Measurements from ENCODE around the gene RBMS1. TPM values are rescaled to one million over a fixed set of nuclear protein-coding genes. Genes with fewer than 3 reads are reported as not detected.

RBMS1 gene
- total RNA-seq, 1 donor from 2014 or later, result 51.1 TPM

GRCh38 chr2:160381425-160381951 lies 112.1 kb downstream of the RBMS1 start:
- intact Hi-C loops (cut with DNase I), result no loop called here
- H3K9me3 ChIP-seq, result no peaks in the 10 kb centered on the region
- peak overlapping the region; percentile 24 to 53 for H3K27ac ChIP-seq
- DNase-seq (ENCODE audit: low spot score in 2 of 2), result no peak
- peaks cover 15 to 60% of the 10 kb centered on the region in 2 donors for H3K4me1 ChIP-seq
- no peaks in the 10 kb centered on the region for H3K36me3 ChIP-seq
- H3K27me3 ChIP-seq, result no peaks in the 10 kb centered on the region
- no peak for TF ChIP-seq CTCF (IDR thresholded peaks at IDR 0.05)
- H3K4me3 ChIP-seq, result no peak overlapping the region

DNA sequence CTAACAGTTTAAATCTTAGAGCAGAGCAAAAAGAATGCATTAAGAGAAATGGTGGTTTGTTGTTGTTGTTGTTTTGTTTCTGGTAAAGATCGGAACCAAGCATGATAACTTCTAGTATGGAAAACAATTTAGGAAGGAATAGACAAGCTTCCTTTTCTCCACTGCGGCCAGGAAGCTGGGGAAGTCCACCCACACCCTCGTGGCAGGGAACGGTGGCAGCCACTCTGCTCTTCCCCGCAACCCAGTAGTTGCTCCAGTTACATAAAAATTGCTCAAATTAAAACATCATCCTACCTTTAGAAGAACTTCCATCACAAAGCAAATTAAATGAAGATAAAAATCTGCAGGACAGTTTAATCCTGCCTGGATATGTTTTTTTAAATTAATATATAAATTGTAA lies 113.0 kb downstream of the RBMS1 start:
- intact Hi-C loops (cut with DNase I), result no loop called here
- Histone ChIP-seq H3K4me3 (no peak overlapping the region), H3K27ac (peak overlapping the region; percentile 24 to 53), H3K36me3 (no peaks in the 10 kb centered on the region), H3K27me3 (no peaks in the 10 kb centered on the region), H3K4me1 (peaks cover 13 to 62% of the 10 kb centered on the region in 2 donors), H3K9me3 (no peaks in the 10 kb centered on the region)
- no peak for DNase-seq (ENCODE audit: low spot score in 2 of 2)
- TF ChIP-seq CTCF (IDR thresholded peaks at IDR 0.05), result no peak

DNA sequence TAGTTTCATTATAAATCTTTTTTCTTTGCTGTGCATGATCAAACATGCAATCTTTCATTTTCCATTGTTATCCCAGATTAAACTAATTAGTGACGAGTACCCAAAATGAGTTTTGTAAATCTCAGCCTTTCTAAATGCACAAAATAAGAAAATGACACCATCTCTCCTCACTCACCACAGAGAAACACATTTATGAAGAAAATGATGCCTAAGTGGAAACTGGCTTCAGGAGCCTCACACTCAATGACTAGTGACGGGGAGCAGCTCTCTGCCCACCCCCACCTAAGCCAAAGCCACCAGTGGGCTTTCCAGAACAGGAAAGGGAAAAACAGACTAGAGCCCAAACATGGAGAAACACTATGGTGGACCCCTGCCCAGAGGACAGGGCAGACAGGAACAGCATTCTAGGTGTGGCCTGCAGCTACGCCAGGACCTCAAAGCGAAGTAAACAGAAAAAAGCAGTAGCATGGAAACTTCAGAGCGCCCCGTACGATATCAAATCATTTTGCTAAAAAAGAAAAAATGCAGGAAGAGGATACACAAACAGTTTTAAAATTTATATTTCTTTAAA lies 113.5 kb downstream of the RBMS1 start:
- Histone ChIP-seq H3K36me3 (no peaks in the 10 kb centered on the region), H3K4me1 (peaks cover 15 to 65% of the 10 kb centered on the region in 2 donors), H3K9me3 (no peaks in the 10 kb centered on the region), H3K27me3 (no peaks in the 10 kb centered on the region), H3K4me3 (no peak overlapping the region), H3K27ac (peak overlapping the region; percentile 24 to 35)
- no peak for TF ChIP-seq CTCF (IDR thresholded peaks at IDR 0.05)
- DNase-seq (ENCODE audit: low spot score in 2 of 2), result no peak
- intact Hi-C loops (cut with DNase I), result no loop called here

GRCh38 chr2:160379399-160379798 lies 114.2 kb downstream of the RBMS1 start:
- H3K4me3 ChIP-seq, result no peak overlapping the region
- no peaks in the 10 kb centered on the region for H3K36me3 ChIP-seq
- peaks cover 15 to 68% of the 10 kb centered on the region in 2 donors for H3K4me1 ChIP-seq
- TF ChIP-seq CTCF (IDR thresholded peaks at IDR 0.05), result no peak
- peak overlapping the region; percentile 22 to 33 for H3K27ac ChIP-seq
- no peaks in the 10 kb centered on the region for H3K9me3 ChIP-seq
- no peak for DNase-seq (ENCODE audit: low spot score in 2 of 2)
- intact Hi-C loops (cut with DNase I), result no loop called here
- no peaks in the 10 kb centered on the region for H3K27me3 ChIP-seq

GRCh38 chr2:160377204-160377995 lies 116.2 kb downstream of the RBMS1 start:
- no peak for TF ChIP-seq CTCF (IDR thresholded peaks at IDR 0.05)
- Histone ChIP-seq H3K4me1 (peaks cover 19 to 85% of the 10 kb centered on the region in 2 donors), H3K27ac (no peak overlapping the region), H3K4me3 (no peak overlapping the region), H3K36me3 (no peaks in the 10 kb centered on the region), H3K9me3 (no peaks in the 10 kb centered on the region), H3K27me3 (no peaks in the 10 kb centered on the region)
- DNase-seq (ENCODE audit: low spot score in 2 of 2), result no peak
- intact Hi-C loops (cut with DNase I), result no loop called here
